HCT116 (cell line): ENCODE measurements around the gene LCE1C. TPM values are rescaled to one million over a fixed set of nuclear protein-coding genes. Genes with fewer than 3 reads are reported as not detected.

ENCODE experiments used
- ATAC-seq: fragments of 200-7000 bp; cut with Tn5 transposase; 2 replicates; pipeline ENCODE4 v1.9.1; 2020; ENCODE audit warnings: mild to moderate bottlenecking, moderate library complexity
- BruUV-seq: library from RNA; stranded (reverse); fragments of 400-500 nt; replicated peaks from 2 replicates; lab custom pipeline; 2021; lab: Mats Ljungman, UMichigan
- CTCF ChIA-PET: fragments of 300-600 bp; sonication (Branson Sonifier 250); formaldehyde crosslinking; loops from one replicate; lab custom pipeline; 2021; ENCODE audit warnings: antibody characterized with exemption; lab: Charles Lee
- POLR2A ChIA-PET: fragments of 300-600, 350-600 bp; sonication (Branson Sonifier 250); formaldehyde crosslinking; loops from one replicate; lab custom pipeline; 2021; ENCODE audit warnings: antibody characterized with exemption; lab: Charles Lee
- RAD21 ChIA-PET, 2 experiments: fragments of 300-600 bp; sonication (Branson Sonifier 250); formaldehyde crosslinking; loops; one replicate each; lab custom pipeline; 2023; ENCODE audit warnings: low total read pairs in 2 of 2; ENCODE audit not compliant: uncharacterized antibody in 2 of 2, unreplicated experiment in 2 of 2, low non-redundant PET in 1 of 2; lab: Charles Lee
- DNase-seq: peaks from one replicate; pipeline ENCODE4 v3.0.0-alpha.2; 2010; ENCODE audit warnings: low read depth, low spot score
- H2AFZ ChIP-seq: fragments of 200-600 bp; shearing (Covaris generic), sonication (generic); 2 replicates; pipeline ENCODE4 v1.6.1; 2017; ENCODE audit warnings: low read depth, mixed run types, mixed read lengths, antibody characterized with exemption, low read length; ENCODE audit not compliant: poor library complexity, severe bottlenecking
- H3K27ac ChIP-seq: 2 replicates; pipeline ENCODE4 v1.5.1; 2012; ENCODE audit warnings: low read depth, low read length
- H3K27me3 ChIP-seq: fragments of 200-600 bp; sonication (generic); 2 replicates; pipeline ENCODE4 v1.6.1; 2016; ENCODE audit warnings: mixed run types, low read length, mixed read lengths; ENCODE audit not compliant: insufficient read depth
- H3K36me3 ChIP-seq, 2 experiments: fragments of 200-500 bp in 1 of 2; fragments of 200-600 bp in 1 of 2; sonication (Bioruptor generic) in 1 of 2; sonication (generic) in 1 of 2; 2 replicates each; pipeline versions ENCODE4 v1.5.1 to v1.6.1; 2014 to 2016; ENCODE audit warnings: low read length in 2 of 2, inconsistent platforms in 1 of 2, mixed read lengths in 1 of 2, mixed run types in 1 of 2; ENCODE audit not compliant: insufficient read depth in 2 of 2, control insufficient read depth in 1 of 2
- H3K4me1 ChIP-seq, 2 experiments: fragments of 200-600 bp in 1 of 2; sonication (generic) in 1 of 2; 2 replicates each; pipeline versions ENCODE4 v1.5.1 to v1.6.1; 2012 to 2017; ENCODE audit warnings: low read length in 2 of 2, inconsistent platforms in 1 of 2, mild to moderate bottlenecking in 1 of 2, mixed read lengths in 1 of 2, mixed run types in 1 of 2, moderate library complexity in 1 of 2; ENCODE audit not compliant: insufficient read depth in 2 of 2, control insufficient read depth in 1 of 2
- H3K4me2 ChIP-seq: fragments of 200-600 bp; sonication (generic); 2 replicates; pipeline ENCODE4 v1.6.1; 2017; ENCODE audit warnings: mixed run types, low read length, mixed read lengths
- H3K4me3 ChIP-seq, 2 experiments: fragments of 200-600 bp in 1 of 2; sonication (generic) in 1 of 2; replicated peaks in 1 of 2; 2 replicates each; pipeline ENCODE4 v1.5.1; 2011 to 2016; ENCODE audit warnings: low read length in 2 of 2, control low read depth in 1 of 2, low read depth in 1 of 2, mild to moderate bottlenecking in 1 of 2, mixed read lengths in 1 of 2, mixed run types in 1 of 2
- H3K79me2 ChIP-seq: fragments of 200-600 bp; sonication (generic); 2 replicates; pipeline ENCODE4 v1.6.1; 2017; ENCODE audit warnings: mild to moderate bottlenecking, mixed run types, low read length, moderate library complexity, mixed read lengths; ENCODE audit not compliant: insufficient read depth
- H3K9ac ChIP-seq: fragments of 200-600 bp; sonication (generic); 2 replicates; pipeline ENCODE4 v1.6.1; 2016; ENCODE audit warnings: low read length, mixed read lengths
- H3K9me2 ChIP-seq: fragments of 200-600 bp; sonication (generic), shearing (Covaris generic); 2 replicates; pipeline ENCODE4 v1.6.1; 2017; ENCODE audit warnings: mixed run types, mild to moderate bottlenecking, moderate library complexity; ENCODE audit not compliant: insufficient read depth
- H3K9me3 ChIP-seq, 2 experiments: fragments of 200-500 bp in 1 of 2; fragments of 200-600 bp in 1 of 2; sonication (Bioruptor generic) in 1 of 2; sonication (generic) in 1 of 2; 2 replicates each; pipeline ENCODE4 v1.6.1; 2014 to 2017; ENCODE audit warnings: low read length in 2 of 2, mixed read lengths in 2 of 2, inconsistent platforms in 1 of 2, low read depth in 1 of 2, mild to moderate bottlenecking in 1 of 2, mixed run types in 1 of 2, moderate library complexity in 1 of 2; ENCODE audit not compliant: control insufficient read depth in 1 of 2, insufficient read depth in 1 of 2
- H4K20me1 ChIP-seq: fragments of 200-600 bp; sonication (generic), shearing (Covaris generic); 2 replicates; pipeline ENCODE4 v1.6.1; 2017; ENCODE audit warnings: mixed run types, mild to moderate bottlenecking, moderate library complexity; ENCODE audit not compliant: insufficient read depth
- ATF3 ChIP-seq: IDR thresholded peaks from 2 replicates; pipeline ENCODE4 v1.6.1; 2012
- CBX3 ChIP-seq: IDR thresholded peaks from 2 replicates; pipeline ENCODE4 v1.6.1; 2012; ENCODE audit warnings: low read depth
- CEBPB ChIP-seq: IDR thresholded peaks from 2 replicates; pipeline ENCODE4 v1.6.1; 2012; ENCODE audit warnings: low read depth
- CTCF ChIP-seq, 3 experiments: fragments of 200-600 bp in 1 of 3; sonication (generic) in 1 of 3; IDR thresholded peaks in 2 of 3; conservative IDR thresholded peaks in 1 of 3; 2 replicates each; pipeline ENCODE4 v1.5.1; 2012 to 2017; ENCODE audit warnings: low read depth in 2 of 3, low read length in 2 of 3, antibody characterized with exemption in 1 of 3, borderline replicate concordance in 1 of 3, control low read depth in 1 of 3, mild to moderate bottlenecking in 1 of 3, mixed read lengths in 1 of 3, mixed run types in 1 of 3, moderate library complexity in 1 of 3; ENCODE audit not compliant: insufficient read depth in 1 of 3
- ELF1 ChIP-seq: IDR thresholded peaks from 2 replicates; pipeline ENCODE4 v1.6.1; 2012; ENCODE audit warnings: low read depth, borderline replicate concordance
- JUND ChIP-seq: IDR thresholded peaks from 2 replicates; pipeline ENCODE4 v1.6.1; 2012
- SIN3A ChIP-seq: IDR thresholded peaks from 2 replicates; pipeline ENCODE4 v1.6.1; 2012; ENCODE audit warnings: low read depth
- SRF ChIP-seq: IDR thresholded peaks from 2 replicates; pipeline ENCODE4 v1.6.1; 2012; ENCODE audit warnings: low read depth
- TCF7L2 ChIP-seq: IDR thresholded peaks from 2 replicates; pipeline ENCODE4 v1.7.0; 2011; ENCODE audit warnings: borderline replicate concordance, inconsistent platforms; ENCODE audit not compliant: insufficient read depth, insufficient read length; ENCODE audit errors: extremely low read depth
- YY1 ChIP-seq: IDR thresholded peaks from 2 replicates; pipeline ENCODE4 v1.6.1; 2011; ENCODE audit warnings: low read length, low read depth, moderate library complexity, mild to moderate bottlenecking; ENCODE audit not compliant: insufficient replicate concordance; ENCODE audit errors: extremely low read depth
- ZBTB33 ChIP-seq: IDR thresholded peaks from 2 replicates; pipeline ENCODE4 v1.6.1; 2011; ENCODE audit warnings: mild to moderate bottlenecking, low read length, moderate library complexity; ENCODE audit not compliant: insufficient replicate concordance; ENCODE audit errors: extremely low read depth
- ZFX ChIP-seq: fragments of 450-650 bp; IDR thresholded peaks from 2 replicates; pipeline ENCODE4 v1.6.1; 2017
- intact Hi-C: fragments of 100-400 bp; cut with micrococcal nuclease; formaldehyde crosslinking; loops from 2 replicates; pipeline ENCODE4 v1.10.0; 2022
- total RNA-seq: library from RNA; stranded (reverse); gene quantifications from one replicate; pipeline ENCODE4 v1.2.1, GENCODE V29; 2021; ENCODE audit not compliant: unreplicated experiment

The LCE1C gene
- total RNA-seq, 1 experiment from 2014 or later = not detected

GRCh38 chr1:152768847-152769533, 37.5 kb downstream of the LCE1C start:
- ATAC-seq = peak; percentile 44; the same call in 1 of the 2 replicates
- DNase-seq = no peak
- Histone ChIP-seq H3K9ac (no peak overlapping the region), H3K27me3 (peaks cover 17% of the 10 kb centered on the region), H3K4me3 (no peak overlapping the region), H3K4me2 (no peak overlapping the region), H3K36me3 (no peaks in the 10 kb centered on the region), H3K27ac (no peak overlapping the region), H3K4me1 (no peaks in the 10 kb centered on the region), H3K79me2 (no peaks in the 10 kb centered on the region), H2AFZ (no peak overlapping the region), H3K9me2 (no peaks in the 10 kb centered on the region), H3K9me3 (no peaks in the 10 kb centered on the region), H4K20me1 (no peaks in the 10 kb centered on the region)
- POLR2A ChIA-PET = no interaction called here
- intact Hi-C loops = no loop called here
- TF ChIP-seq CEBPB (peak; percentile 85), JUND (no peak)
- RAD21 ChIA-PET = no interaction called here
- no TSS peak for BruUV-seq
- CTCF ChIA-PET = no interaction called here

- ATAC-seq (no peak), DNase-seq (no peak)
- Histone ChIP-seq H3K9me3 (no peaks in the 10 kb centered on the region), H3K27me3 (peaks cover 32% of the 10 kb centered on the region; the same call in 1 of the 2 replicates), H3K27ac (no peak overlapping the region), H3K9ac (no peak overlapping the region), H3K36me3 (no peaks in the 10 kb centered on the region), H3K4me3 (no peak overlapping the region), H3K79me2 (no peaks in the 10 kb centered on the region), H3K4me2 (no peak overlapping the region), H3K4me1 (no peaks in the 10 kb centered on the region), H2AFZ (no peak overlapping the region), H3K9me2 (no peaks in the 10 kb centered on the region), H4K20me1 (no peaks in the 10 kb centered on the region)
- no TSS peak for BruUV-seq
- CTCF ChIA-PET = no interaction called here
- intact Hi-C loops = no loop called here
- POLR2A ChIA-PET = no interaction called here
- TF ChIP-seq CBX3 (no peak), YY1 (no peak), ELF1 (no peak), JUND (no peak), SRF (no peak), ZFX (no peak), ATF3 (no peak), SIN3A (no peak), CTCF (IDR thresholded peaks at IDR 0.05 in 2 of 3, conservative IDR thresholded peaks at IDR 0.05 in 1 of 3; ENCODE audit: borderline replicate concordance in 1 of 3, insufficient read depth in 1 of 3, low read depth in 2 of 3, low read length in 2 of 3) (no peak), TCF7L2 (no peak), ZBTB33 (no peak)
- RAD21 ChIA-PET = no interaction called here
Measured at GRCh38 chr1:152761609-152762213, 44.7 kb downstream of the LCE1C start.
